ENCODE results near the gene IFNA1. TPM values are rescaled to one million over a fixed set of nuclear protein-coding genes. Genes with fewer than 3 reads are reported as not detected.

Gene IFNA1
- total and polyA plus RNA-seq, 7 donors = not detected

DNA sequence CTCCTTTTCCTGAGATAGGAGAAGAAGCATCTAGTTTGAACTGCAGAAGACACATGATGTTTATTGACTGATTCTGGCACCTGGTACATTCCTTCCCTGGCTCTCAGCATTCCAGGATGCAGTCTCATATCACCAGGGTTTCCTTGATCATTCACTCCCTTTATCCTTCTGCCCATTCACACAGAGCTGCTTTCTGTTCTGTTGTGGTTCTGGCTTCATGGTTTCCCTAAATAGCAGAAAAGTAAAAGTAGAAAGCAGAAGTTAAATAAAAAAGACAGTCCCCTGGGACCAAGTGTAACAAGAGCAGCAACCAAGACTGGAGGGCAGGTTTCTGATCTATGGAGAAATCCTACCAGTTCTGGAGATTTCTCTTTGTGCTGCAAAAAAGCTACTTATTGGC lies 28.1 kb upstream of the IFNA1 start:
- peaks cover 0 to 4% (median 0%) of the 10 kb centered on the region in 3 donors for H3K27me3 ChIP-seq (ENCODE audit: insufficient read depth in 3 of 3, low read length in 2 of 3)
- H3K36me3 ChIP-seq (ENCODE audit: insufficient read depth in 1 of 2, low read depth in 1 of 2) = no peaks in the 10 kb centered on the region
- intact Hi-C loops (cut with DNase I) = loop anchor here in 1 of 2 donors (2.0 kb wide), 1 partner anchor 21 kb away; no protein-coding TSS in a partner anchor
- TF ChIP-seq, protein P1, sequence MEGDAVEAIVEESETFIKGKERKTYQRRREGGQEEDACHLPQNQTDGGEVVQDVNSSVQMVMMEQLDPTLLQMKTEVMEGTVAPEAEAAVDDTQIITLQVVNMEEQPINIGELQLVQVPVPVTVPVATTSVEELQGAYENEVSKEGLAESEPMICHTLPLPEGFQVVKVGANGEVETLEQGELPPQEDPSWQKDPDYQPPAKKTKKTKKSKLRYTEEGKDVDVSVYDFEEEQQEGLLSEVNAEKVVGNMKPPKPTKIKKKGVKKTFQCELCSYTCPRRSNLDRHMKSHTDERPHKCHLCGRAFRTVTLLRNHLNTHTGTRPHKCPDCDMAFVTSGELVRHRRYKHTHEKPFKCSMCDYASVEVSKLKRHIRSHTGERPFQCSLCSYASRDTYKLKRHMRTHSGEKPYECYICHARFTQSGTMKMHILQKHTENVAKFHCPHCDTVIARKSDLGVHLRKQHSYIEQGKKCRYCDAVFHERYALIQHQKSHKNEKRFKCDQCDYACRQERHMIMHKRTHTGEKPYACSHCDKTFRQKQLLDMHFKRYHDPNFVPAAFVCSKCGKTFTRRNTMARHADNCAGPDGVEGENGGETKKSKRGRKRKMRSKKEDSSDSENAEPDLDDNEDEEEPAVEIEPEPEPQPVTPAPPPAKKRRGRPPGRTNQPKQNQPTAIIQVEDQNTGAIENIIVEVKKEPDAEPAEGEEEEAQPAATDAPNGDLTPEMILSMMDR (IDR thresholded peaks at IDR 0.05) = no peak
- H3K4me3 ChIP-seq = no peak overlapping the region
- H3K4me1 ChIP-seq = no peaks in the 10 kb centered on the region
- DNase-seq = no peak
- no peak for ATAC-seq
- no peak overlapping the region for H3K27ac ChIP-seq
- H3K9me3 ChIP-seq = no peaks in the 10 kb centered on the region

- 64 to 73% (median 73%) methylated on average over 4 of the region's 4 CpGs for WGBS, 3 donors
- TF ChIP-seq, protein P1 (IDR thresholded peaks at IDR 0.05) = no peak
- no peak overlapping the region for H3K4me3 ChIP-seq
- intact Hi-C loops (cut with DNase I) = loop anchor here in 1 of 2 donors (2.0 kb wide), 1 partner anchor 20 kb away; no protein-coding TSS in a partner anchor
- no peak for DNase-seq
- ATAC-seq = no peak
- H3K27me3 ChIP-seq (ENCODE audit: insufficient read depth in 3 of 3, low read length in 2 of 3) = peaks cover 0 to 4% (median 0%) of the 10 kb centered on the region in 3 donors
- H3K9me3 ChIP-seq = no peaks in the 10 kb centered on the region
- H3K27ac ChIP-seq = no peak overlapping the region
- no peaks in the 10 kb centered on the region for H3K36me3 ChIP-seq (ENCODE audit: insufficient read depth in 1 of 2, low read depth in 1 of 2)
- H3K4me1 ChIP-seq = no peaks in the 10 kb centered on the region
Measured at GRCh38 chr9:21413151-21413550, 27.1 kb upstream of the IFNA1 start.

GRCh38 chr9:21413624-21414023 lies 26.6 kb upstream of the IFNA1 start:
- WGBS, 3 donors = 59 to 73% (median 63%) methylated on average over 5 of the region's 5 CpGs
- H3K36me3 ChIP-seq (ENCODE audit: insufficient read depth in 1 of 2, low read depth in 1 of 2) = no peaks in the 10 kb centered on the region
- DNase-seq (no peak), ATAC-seq (no peak)
- H3K4me3 ChIP-seq = no peak overlapping the region
- intact Hi-C loops (cut with DNase I) = loop anchor here in 1 of 2 donors (2.0 kb wide), 1 partner anchor 19 kb away; no protein-coding TSS in a partner anchor
- TF ChIP-seq, protein P1 (IDR thresholded peaks at IDR 0.05) = no peak
- no peak overlapping the region for H3K27ac ChIP-seq
- no peaks in the 10 kb centered on the region for H3K9me3 ChIP-seq
- no peaks in the 10 kb centered on the region for H3K4me1 ChIP-seq
- H3K27me3 ChIP-seq (ENCODE audit: insufficient read depth in 3 of 3, low read length in 2 of 3) = peaks cover 0 to 4% (median 0%) of the 10 kb centered on the region in 3 donors

DNA sequence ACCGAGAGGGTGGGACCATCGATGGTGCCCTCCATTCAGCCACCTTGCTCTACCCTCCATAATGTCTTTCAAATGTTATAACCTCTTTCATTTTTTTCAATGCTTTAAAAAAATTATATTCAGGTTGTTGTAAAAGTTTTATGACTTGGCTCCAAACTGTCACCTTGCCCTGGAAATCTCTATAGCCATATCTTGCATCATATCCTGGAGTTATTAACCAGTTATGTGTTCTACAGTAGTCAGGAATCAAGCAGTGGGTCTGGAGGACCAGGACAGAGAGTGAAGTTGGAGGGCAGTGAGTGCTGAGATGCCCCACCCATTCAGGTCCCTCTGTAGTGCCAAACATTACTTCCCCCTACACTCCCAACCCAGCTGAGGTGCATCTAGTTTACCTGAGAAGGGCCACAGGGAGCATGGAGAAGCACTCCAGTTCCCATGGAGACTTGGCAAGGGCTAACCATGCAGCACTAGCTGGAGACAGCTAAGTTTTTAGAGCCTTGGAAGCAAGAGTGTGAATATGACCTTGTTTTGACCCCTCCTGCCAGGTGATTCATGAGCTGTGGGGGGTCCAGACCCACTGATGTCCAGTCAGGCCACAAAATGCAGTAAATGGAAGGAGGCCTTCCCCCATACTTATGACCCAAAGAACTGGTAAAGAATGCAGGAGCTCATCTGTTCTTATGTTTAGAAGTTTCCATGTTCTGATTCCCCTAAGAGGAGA lies 25.9 kb upstream of the IFNA1 start:
- TF ChIP-seq, protein P1 (IDR thresholded peaks at IDR 0.05) = no peak
- Histone ChIP-seq H3K36me3 (ENCODE audit: insufficient read depth in 1 of 2, low read depth in 1 of 2) (no peaks in the 10 kb centered on the region), H3K9me3 (no peaks in the 10 kb centered on the region), H3K4me3 (no peak overlapping the region), H3K27me3 (ENCODE audit: insufficient read depth in 3 of 3, low read length in 2 of 3) (peaks cover 0 to 4% (median 0%) of the 10 kb centered on the region in 3 donors), H3K27ac (no peak overlapping the region), H3K4me1 (no peaks in the 10 kb centered on the region)
- DNase-seq (no peak), ATAC-seq (no peak)
- intact Hi-C loops (cut with DNase I) = no loop called here
- 93 to 97% (median 94%) methylated on average over 2 of the region's 2 CpGs for WGBS, 3 donors
